Type B pancreatic cell (in vitro differentiated cells): ENCODE measurements around the gene TSFM. TPM values are rescaled to one million over a fixed set of nuclear protein-coding genes. Genes with fewer than 3 reads are reported as not detected.
"Not testable (repeated sequence)": the region's sequence is repeated elsewhere in the genome, so short reads cannot be mapped to it uniquely, and the experiment has no call there.

Experiments
- DNase-seq: peaks from one replicate; pipeline ENCODE4 v3.0.0; 2021; ENCODE audit warnings: mixed read lengths; ENCODE audit not compliant: unreplicated experiment; ENCODE audit errors: extremely low spot score
- H3K27ac Mint-ChIP-seq: 2 replicates; pipeline ENCODE4 v1.8.0; 2021; ENCODE audit warnings: mild to moderate bottlenecking, mixed read lengths
- H3K27me3 Mint-ChIP-seq: 2 replicates; pipeline ENCODE4 v1.8.0; 2021; ENCODE audit warnings: mixed read lengths
- H3K36me3 Mint-ChIP-seq: 2 replicates; pipeline ENCODE4 v1.8.0; 2021; ENCODE audit warnings: mixed read lengths
- H3K4me1 Mint-ChIP-seq: one replicate; pipeline ENCODE4 v1.8.0; 2021; ENCODE audit warnings: mixed read lengths; ENCODE audit not compliant: unreplicated experiment
- H3K4me3 Mint-ChIP-seq: 2 replicates; pipeline ENCODE4 v1.8.0; 2021; ENCODE audit warnings: mild to moderate bottlenecking, mixed read lengths
- H3K9me3 Mint-ChIP-seq: 2 replicates; pipeline ENCODE4 v1.8.0; 2021; ENCODE audit warnings: mixed read lengths
- total RNA-seq: library from RNA; stranded (reverse); gene quantifications from 2 replicates; pipeline ENCODE4 v1.2.1, GENCODE V29; 2021; ENCODE audit warnings: low replicate concordance
- TF ChIP-seq, protein P1 (sequence below): fragments of 200-600 bp; sonication (generic); conservative IDR thresholded peaks from 2 replicates; pipeline ENCODE4 v1.5.0; 2021; ENCODE audit warnings: antibody characterized with exemption, mild to moderate bottlenecking

TSFM gene
- total RNA-seq, 1 donor from 2014 or later: 33.0 TPM

DNA sequence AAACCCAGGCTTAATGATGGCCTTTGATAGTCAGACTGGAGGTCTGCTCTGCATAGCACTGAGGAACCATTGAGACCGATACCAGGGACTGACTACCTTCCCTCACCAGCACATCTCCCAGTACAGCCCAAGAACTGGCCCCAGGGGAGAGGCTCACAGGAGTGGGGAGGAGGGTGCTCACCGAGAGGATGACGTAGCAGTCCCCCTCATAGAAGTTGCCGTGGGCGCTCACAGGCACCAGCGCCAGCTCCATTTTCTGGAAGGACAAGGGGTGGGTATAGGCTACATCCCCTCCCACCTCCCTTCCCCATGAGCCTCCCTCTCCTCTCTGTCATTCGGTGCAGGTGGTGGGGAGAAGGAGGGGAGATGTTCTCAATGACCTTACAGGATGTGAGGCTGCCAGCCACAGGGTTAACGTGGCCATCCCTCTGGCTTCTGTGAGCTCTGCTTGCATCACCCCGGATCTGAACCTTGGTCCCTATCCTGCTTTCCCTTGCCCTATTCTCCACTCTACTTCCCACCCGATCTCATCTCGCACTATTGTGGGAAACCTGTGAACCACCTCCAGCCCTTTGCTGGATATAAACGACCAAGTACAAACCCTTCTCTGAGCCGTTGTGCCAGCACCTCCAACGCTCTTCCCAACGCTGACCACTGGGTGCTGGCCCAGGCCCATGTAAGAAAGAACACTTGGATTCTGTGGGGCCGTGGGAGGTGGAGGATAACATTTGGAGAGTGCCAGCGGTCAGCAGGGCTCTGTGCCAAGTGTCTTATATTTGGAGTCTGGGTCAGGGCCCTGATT, 31.6 kb downstream of the TSFM start:
- DNase-seq: no peak
- no peaks in the 10 kb centered on the region for H3K9me3 Mint-ChIP-seq

DNA sequence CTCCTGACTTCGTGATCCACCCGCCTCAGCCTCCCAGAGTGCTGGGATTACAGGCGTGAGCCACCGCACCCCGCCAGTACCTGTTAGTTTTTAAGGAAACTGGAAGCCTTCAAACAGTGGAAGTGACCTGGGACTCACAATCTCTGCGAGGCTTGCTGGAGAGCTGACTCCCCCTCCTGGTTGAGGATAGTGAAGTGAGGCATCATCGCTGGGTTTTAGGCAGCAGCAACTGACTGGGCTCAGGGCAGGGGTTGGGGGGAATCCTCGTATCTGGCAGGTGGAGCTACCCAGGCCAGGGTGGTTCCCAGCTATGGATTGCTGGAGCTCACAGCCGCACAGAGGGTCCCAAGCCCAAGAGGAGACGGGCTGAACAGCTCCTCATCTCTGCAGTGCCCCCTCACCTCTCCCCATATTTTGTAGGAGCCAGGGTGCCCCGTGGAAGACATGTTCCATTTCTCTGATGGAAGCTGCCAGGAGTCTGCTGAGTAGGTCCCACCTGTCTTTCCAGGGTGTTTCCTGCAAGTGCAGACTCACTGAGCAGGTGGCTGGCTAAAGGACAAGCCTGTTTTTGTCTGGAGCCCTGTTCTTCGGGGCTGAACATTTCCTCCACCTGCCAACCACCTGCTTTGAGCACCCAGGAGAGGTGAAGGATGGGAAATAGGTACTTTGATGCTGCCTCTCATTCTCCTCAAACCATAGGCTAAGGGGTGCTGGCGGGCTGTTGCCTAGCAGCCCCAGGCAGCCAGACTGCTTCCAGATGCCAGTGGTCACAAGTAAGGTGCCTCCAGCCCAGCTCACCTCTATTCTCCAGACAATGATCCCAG, 32.8 kb downstream of the TSFM start:
- Mint-ChIP-seq H3K4me1 (peaks cover 9% of the 10 kb centered on the region), H3K4me3 (no peak overlapping the region), H3K27ac (no peak overlapping the region), H3K27me3 (no peaks in the 10 kb centered on the region), H3K9me3 (no peaks in the 10 kb centered on the region), H3K36me3 (peaks cover 4% of the 10 kb centered on the region)
- no peak for DNase-seq
- TF ChIP-seq, protein P1, sequence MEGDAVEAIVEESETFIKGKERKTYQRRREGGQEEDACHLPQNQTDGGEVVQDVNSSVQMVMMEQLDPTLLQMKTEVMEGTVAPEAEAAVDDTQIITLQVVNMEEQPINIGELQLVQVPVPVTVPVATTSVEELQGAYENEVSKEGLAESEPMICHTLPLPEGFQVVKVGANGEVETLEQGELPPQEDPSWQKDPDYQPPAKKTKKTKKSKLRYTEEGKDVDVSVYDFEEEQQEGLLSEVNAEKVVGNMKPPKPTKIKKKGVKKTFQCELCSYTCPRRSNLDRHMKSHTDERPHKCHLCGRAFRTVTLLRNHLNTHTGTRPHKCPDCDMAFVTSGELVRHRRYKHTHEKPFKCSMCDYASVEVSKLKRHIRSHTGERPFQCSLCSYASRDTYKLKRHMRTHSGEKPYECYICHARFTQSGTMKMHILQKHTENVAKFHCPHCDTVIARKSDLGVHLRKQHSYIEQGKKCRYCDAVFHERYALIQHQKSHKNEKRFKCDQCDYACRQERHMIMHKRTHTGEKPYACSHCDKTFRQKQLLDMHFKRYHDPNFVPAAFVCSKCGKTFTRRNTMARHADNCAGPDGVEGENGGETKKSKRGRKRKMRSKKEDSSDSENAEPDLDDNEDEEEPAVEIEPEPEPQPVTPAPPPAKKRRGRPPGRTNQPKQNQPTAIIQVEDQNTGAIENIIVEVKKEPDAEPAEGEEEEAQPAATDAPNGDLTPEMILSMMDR: no peak

More for the DNA sequence above, 31.6 kb downstream of the TSFM start:
- Mint-ChIP-seq H3K4me3 (no peak overlapping the region), H3K4me1 (peaks cover 9% of the 10 kb centered on the region), H3K27ac (no peak overlapping the region), H3K27me3 (no peaks in the 10 kb centered on the region), H3K36me3 (peaks cover 4% of the 10 kb centered on the region)
- TF ChIP-seq, protein P1: no peak

DNA sequence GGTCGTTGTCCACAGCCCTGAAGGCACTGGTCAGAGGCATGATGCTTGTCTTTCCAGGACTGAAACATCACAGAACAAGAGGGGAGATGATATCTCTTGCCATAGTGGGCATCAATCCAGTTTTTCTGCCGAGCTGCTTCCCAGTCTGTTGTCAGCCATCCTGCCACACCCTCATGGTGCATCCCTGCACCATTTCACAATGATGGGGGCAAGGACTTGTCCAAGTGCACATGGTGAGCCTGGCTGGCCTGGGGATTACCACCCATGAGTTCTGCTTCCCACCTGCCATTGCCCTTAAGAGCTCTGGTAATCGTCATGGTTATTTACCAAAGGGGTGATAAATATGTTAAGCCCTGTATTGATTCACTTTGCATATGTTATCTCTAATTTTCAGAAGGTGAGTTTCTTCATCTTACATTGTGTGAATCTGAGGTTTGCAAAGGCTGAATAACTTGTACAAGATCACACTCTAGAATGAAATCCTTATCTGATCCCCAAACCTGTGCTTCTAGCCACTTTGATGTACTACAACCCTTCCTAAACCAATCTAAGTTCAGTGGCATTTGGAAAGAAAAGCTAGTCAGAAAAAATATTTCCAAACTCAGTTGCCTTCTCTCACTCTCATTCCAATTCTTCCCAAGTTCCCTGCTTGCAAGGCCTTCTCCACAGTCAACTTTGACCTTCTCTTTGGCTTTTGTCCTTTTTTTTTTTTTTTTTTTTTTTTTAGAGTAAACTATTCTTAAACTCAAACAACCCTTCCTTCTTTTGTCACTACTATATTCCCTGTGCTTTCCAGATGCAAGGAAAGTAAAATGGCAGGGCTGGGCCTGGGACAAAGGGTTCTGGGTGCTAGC, 33.6 kb downstream of the TSFM start:
- TF ChIP-seq, protein P1: no peak
- Mint-ChIP-seq H3K27ac (no peak overlapping the region), H3K36me3 (peaks cover 9% of the 10 kb centered on the region), H3K4me1 (peaks cover 9% of the 10 kb centered on the region), H3K9me3 (no peaks in the 10 kb centered on the region), H3K27me3 (no peaks in the 10 kb centered on the region), H3K4me3 (no peak overlapping the region)
- no peak for DNase-seq

DNA sequence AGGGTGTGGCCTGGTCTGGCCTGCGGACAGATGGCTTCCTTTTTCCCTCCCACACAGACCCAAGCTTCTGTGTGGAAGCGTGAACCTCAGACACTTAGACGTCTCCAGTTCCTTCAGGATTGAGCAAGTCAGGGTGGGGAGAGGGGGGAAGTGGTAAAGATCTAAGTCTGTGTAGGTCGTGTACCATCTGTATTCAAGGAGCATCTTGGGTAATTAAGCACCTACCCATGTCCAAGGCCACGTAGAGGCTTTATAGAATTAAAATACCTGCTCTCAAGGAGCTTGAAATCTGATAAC, 34.2 kb downstream of the TSFM start:
- Mint-ChIP-seq H3K27me3 (no peaks in the 10 kb centered on the region), H3K4me1 (peaks cover 9% of the 10 kb centered on the region), H3K36me3 (peaks cover 9% of the 10 kb centered on the region), H3K9me3 (no peaks in the 10 kb centered on the region), H3K27ac (no peak overlapping the region), H3K4me3 (no peak overlapping the region)
- TF ChIP-seq, protein P1: no peak
- no peak for DNase-seq

DNA sequence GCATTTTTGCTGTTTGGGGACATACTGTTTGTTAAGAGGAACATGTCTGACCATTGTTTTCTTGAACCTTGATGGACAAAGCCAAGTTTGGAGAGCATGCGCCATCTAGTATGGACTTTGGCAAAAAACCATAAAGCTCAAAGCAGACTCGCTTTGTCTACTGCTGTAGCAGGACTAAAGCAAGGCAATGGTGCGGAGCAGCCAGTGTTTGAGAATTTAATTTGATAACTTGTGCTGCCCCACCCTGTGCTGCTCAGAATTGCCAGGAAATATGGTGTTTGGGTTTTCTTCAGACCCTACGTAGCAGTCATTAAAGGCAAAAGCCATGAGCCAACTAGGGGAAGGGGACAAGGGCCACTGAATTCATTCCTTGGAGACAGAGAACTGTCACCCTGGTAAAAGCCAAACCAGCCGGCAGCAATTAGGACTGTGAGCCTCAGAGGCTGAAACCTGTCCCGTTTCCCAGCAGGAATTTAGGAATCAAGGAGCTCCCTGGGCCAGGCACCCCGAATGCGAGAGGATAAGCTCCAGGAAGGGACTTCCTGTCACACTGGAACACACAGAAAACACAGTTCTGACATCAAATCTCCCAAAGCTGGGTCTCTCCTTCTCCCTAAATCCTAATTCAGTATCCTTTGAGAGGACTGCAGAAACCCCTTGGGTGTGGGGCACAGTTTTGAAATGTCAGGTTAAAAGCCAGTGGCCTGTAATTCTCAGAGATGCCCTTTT, 34.8 kb downstream of the TSFM start:
- Mint-ChIP-seq H3K4me1 (peaks cover 9% of the 10 kb centered on the region), H3K4me3 (no peak overlapping the region), H3K27me3 (no peaks in the 10 kb centered on the region), H3K36me3 (peaks cover 12% of the 10 kb centered on the region), H3K27ac (no peak overlapping the region), H3K9me3 (no peaks in the 10 kb centered on the region)
- TF ChIP-seq, protein P1: no peak
- DNase-seq: no peak

DNA sequence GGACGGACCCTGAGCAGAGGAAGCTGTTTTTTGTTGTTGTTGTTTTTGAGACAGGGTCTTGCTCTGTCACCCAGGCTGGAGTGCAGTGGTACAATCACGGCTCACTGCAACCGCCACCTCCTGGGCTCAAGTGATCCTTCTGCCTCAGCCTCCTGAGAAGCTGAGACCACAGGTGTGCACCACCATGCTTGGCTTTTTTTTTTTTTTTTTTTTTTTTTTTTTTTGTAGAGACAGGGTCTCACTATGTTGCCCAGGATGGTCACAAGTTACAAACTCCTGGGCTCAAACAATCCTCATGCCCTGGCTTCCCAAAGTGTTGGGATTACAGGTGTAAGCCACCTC, 35.4 kb downstream of the TSFM start:
- not testable (repeated sequence) for H3K4me3 Mint-ChIP-seq, H3K4me1 Mint-ChIP-seq, H3K27ac Mint-ChIP-seq, H3K9me3 Mint-ChIP-seq, DNase-seq, H3K27me3 Mint-ChIP-seq
- peaks cover 15% of the 10 kb centered on the region for H3K36me3 Mint-ChIP-seq

DNA sequence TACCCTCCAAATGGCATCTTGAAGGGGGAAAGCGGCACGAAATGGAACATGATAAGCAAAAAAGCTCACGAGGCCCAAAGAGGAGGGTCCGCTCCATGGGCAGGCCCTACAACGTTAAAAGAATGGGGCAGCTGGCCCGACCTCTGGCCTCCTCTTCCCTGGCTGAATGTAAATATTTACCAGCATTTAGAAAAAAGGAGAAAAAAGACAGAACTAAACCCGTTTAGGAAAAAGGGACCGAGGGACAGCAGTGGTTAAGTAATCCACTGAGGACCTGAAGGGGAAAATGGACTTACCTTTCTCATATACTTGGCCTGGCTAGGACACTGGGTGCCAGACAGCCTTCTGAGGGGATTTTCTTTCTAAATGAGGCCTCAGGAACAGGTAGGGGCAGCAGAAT, 37.5 kb downstream of the TSFM start:
- H3K4me3 Mint-ChIP-seq, H3K9me3 Mint-ChIP-seq, H3K27me3 Mint-ChIP-seq, DNase-seq, H3K27ac Mint-ChIP-seq, H3K4me1 Mint-ChIP-seq: not testable (repeated sequence)
- H3K36me3 Mint-ChIP-seq: peaks cover 28% of the 10 kb centered on the region

DNA sequence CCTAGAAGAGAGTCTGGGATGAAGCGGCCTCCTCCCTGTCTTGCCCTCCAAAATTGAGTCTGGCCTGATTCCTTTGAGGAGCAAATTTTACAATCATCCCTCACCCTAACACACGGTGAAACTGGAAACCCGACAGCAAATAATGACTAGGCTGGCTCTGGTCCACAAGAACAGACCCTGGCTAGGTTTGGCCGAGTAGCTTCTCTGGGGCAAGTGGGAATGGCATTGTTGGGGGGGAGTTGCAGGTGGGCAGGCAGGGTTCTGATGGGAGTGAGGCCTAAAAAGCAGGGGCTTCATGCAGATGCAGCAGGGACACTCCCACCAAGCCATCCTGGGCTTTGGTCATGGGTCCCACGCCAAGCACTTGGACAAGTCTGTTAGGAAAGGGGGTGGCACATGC, 38.4 kb downstream of the TSFM start:
- H3K27me3 Mint-ChIP-seq, H3K4me3 Mint-ChIP-seq, DNase-seq, H3K27ac Mint-ChIP-seq, H3K4me1 Mint-ChIP-seq, H3K9me3 Mint-ChIP-seq: not testable (repeated sequence)
- peaks cover 33% of the 10 kb centered on the region for H3K36me3 Mint-ChIP-seq
